ENCODE data around the gene MAPKAPK2.
A peak's percentile ranks its signal among the peaks of the same experiment; 100 is the strongest.

MAPKAPK2 gene

GRCh38 chr1:206721454-206721853, 36.7 kb downstream of the MAPKAPK2 start:
- no peak overlapping the region for H3K4me3 ChIP-seq (ENCODE audit: low read depth, low read length)
- H3K9me3 ChIP-seq (ENCODE audit: control insufficient read depth, insufficient read depth, low read depth, low read length): no peaks in the 10 kb centered on the region
- POLR2A ChIA-PET: no interaction called here
- H3K27ac ChIP-seq (ENCODE audit: extremely low read depth, low read depth, low read length): no peak overlapping the region
- H3K36me3 ChIP-seq (ENCODE audit: control insufficient read depth in 2 of 2, insufficient read depth in 1 of 2, low read length in 2 of 2): no peaks in the 10 kb centered on the region
- no peaks in the 10 kb centered on the region; the same call in 1 of the 2 replicates for H3K4me1 ChIP-seq (ENCODE audit: control insufficient read depth, insufficient read depth, low read length)
- CTCF ChIA-PET: interaction anchor here (1.1 kb wide), 1 partner anchor 190 kb away, joined by 5 read pairs; no protein-coding TSS in a partner anchor
- TF ChIP-seq ZNF114 (tag by site-specific recombination; IDR thresholded peaks at IDR 0.05) (no peak), ZNF521 (tag by site-specific recombination; IDR thresholded peaks at IDR 0.05) (no peak), ZNF350 (tag by site-specific recombination; IDR thresholded peaks at IDR 0.05) (no peak), ZNF175 (tag by site-specific recombination; IDR thresholded peaks at IDR 0.05) (no peak), ZNF214 (tag by site-specific recombination; IDR thresholded peaks at IDR 0.05; ENCODE audit: borderline replicate concordance) (no peak), SP3 (tag by site-specific recombination; IDR thresholded peaks at IDR 0.05) (no peak), ZNF624 (tag by site-specific recombination; IDR thresholded peaks at IDR 0.05) (no peak), ZFP41 (tag by site-specific recombination; IDR thresholded peaks at IDR 0.05; ENCODE audit: borderline replicate concordance) (no peak), ZNF24 (tag by site-specific recombination; IDR thresholded peaks at IDR 0.05) (no peak), OVOL3 (tag by site-specific recombination; IDR thresholded peaks at IDR 0.05) (no peak), KLF7 (tag by site-specific recombination; IDR thresholded peaks at IDR 0.05; ENCODE audit: borderline replicate concordance) (no peak), ZNF423 (tag by site-specific recombination; IDR thresholded peaks at IDR 0.05) (no peak), ZNF629 (tag by site-specific recombination; IDR thresholded peaks at IDR 0.05) (no peak), SP7 (tag by site-specific recombination; IDR thresholded peaks at IDR 0.05) (no peak)

- no peak overlapping the region for H3K27ac ChIP-seq (ENCODE audit: extremely low read depth, low read depth, low read length)
- CTCF ChIA-PET: interaction anchor here (0.6 to 4.5 kb wide), 8 partner anchors 8 to 259 kb away, joined by 3 to 62 read pairs (median 6); no protein-coding TSS in a partner anchor
- TF ChIP-seq AEBP2 (tag by site-specific recombination; IDR thresholded peaks at IDR 0.05; ENCODE audit: borderline replicate concordance) (no peak), KLF17 (tag by site-specific recombination; IDR thresholded peaks at IDR 0.05) (no peak), ZNF398 (tag by site-specific recombination; IDR thresholded peaks at IDR 0.05) (no peak), MYNN (tag by site-specific recombination; IDR thresholded peaks at IDR 0.05; ENCODE audit: borderline replicate concordance) (no peak), YY2 (tag by site-specific recombination; IDR thresholded peaks at IDR 0.05) (no peak), ZNF664 (tag by site-specific recombination; IDR thresholded peaks at IDR 0.05) (no peak), ZNF114 (tag by site-specific recombination; IDR thresholded peaks at IDR 0.05) (no peak), PBX3 (CRISPR knock-in tag; IDR thresholded peaks at IDR 0.05) (no peak), ZNF266 (tag by site-specific recombination; IDR thresholded peaks at IDR 0.05; ENCODE audit: low read depth) (no peak), GFI1B (tag by site-specific recombination; IDR thresholded peaks at IDR 0.05) (no peak), ZNF747 (tag by site-specific recombination; IDR thresholded peaks at IDR 0.05) (no peak), ZNF175 (tag by site-specific recombination; IDR thresholded peaks at IDR 0.05) (no peak), ZNF580 (tag by site-specific recombination; IDR thresholded peaks at IDR 0.05) (no peak), ZNF48 (tag by site-specific recombination; IDR thresholded peaks at IDR 0.05) (no peak), EGR2 (tag by site-specific recombination; IDR thresholded peaks at IDR 0.05; ENCODE audit: low read depth) (peak; percentile 62), ZFHX2 (tag by site-specific recombination; conservative IDR thresholded peaks at IDR 0.05) (peak; percentile 59), ZNF335 (tag by site-specific recombination; conservative IDR thresholded peaks at IDR 0.05) (no peak), ZNF623 (tag by site-specific recombination; IDR thresholded peaks at IDR 0.05) (no peak)
These were observed 38.2 kb downstream of the MAPKAPK2 start for GRCh38 chr1:206722751-206723461.

More at GRCh38 chr1:206722751-206723461, 38.2 kb downstream of the MAPKAPK2 start:
- Histone ChIP-seq H3K36me3 (ENCODE audit: control insufficient read depth in 2 of 2, insufficient read depth in 1 of 2, low read length in 2 of 2) (no peaks in the 10 kb centered on the region), H3K4me3 (ENCODE audit: low read depth, low read length) (no peak overlapping the region), H3K4me1 (ENCODE audit: control insufficient read depth, insufficient read depth, low read length) (no peaks in the 10 kb centered on the region; the same call in 1 of the 2 replicates), H3K9me3 (ENCODE audit: control insufficient read depth, insufficient read depth, low read depth, low read length) (no peaks in the 10 kb centered on the region)
- POLR2A ChIA-PET: no interaction called here

All from HEK293 (cell line).